Astrocyte (in vitro differentiated cells and primary cell): ENCODE data around the gene SSUH2. TPM values are rescaled to one million over a fixed set of nuclear protein-coding genes. Genes with fewer than 3 reads are reported as not detected.

Source experiments
- DNase-seq: peaks from one replicate; pipeline ENCODE4 v3.0.0-alpha.2; 2010; ENCODE audit warnings: low read depth
- FAIRE-seq: peaks from 2 replicates; lab custom pipeline; 2011; peaks lifted over from hg19 to GRCh38; lab: Jason Lieb, UNC
- H2AFZ ChIP-seq: 2 replicates; pipeline ENCODE4 v1.6.0; 2012; ENCODE audit warnings: low read depth, low read length, inconsistent platforms
- H3K27ac ChIP-seq: 2 replicates; pipeline ENCODE4 v1.5.1; 2011; ENCODE audit warnings: low read depth, low read length, inconsistent platforms
- H3K27me3 ChIP-seq: 2 replicates; pipeline ENCODE4 v1.6.0; 2011; ENCODE audit warnings: low read length, inconsistent platforms; ENCODE audit not compliant: insufficient read depth
- H3K36me3 ChIP-seq: 2 replicates; pipeline ENCODE4 v1.5.1; 2011; ENCODE audit warnings: low read length, inconsistent platforms; ENCODE audit not compliant: insufficient read depth
- H3K4me1 ChIP-seq: 2 replicates; pipeline ENCODE4 v1.5.1; 2011; ENCODE audit warnings: low read length, inconsistent platforms; ENCODE audit not compliant: insufficient read depth
- H3K4me2 ChIP-seq: 2 replicates; pipeline ENCODE4 v1.6.0; 2012; ENCODE audit warnings: low read length, inconsistent platforms
- H3K4me3 ChIP-seq: 2 replicates; pipeline ENCODE4 v1.5.1; 2011; ENCODE audit warnings: low read depth, mild to moderate bottlenecking, low read length, inconsistent platforms; ENCODE audit not compliant: insufficient read depth
- H3K79me2 ChIP-seq: 2 replicates; pipeline ENCODE4 v1.6.0; 2012; ENCODE audit warnings: mild to moderate bottlenecking, low read length, inconsistent platforms; ENCODE audit not compliant: insufficient read depth
- H3K9ac ChIP-seq: 2 replicates; pipeline ENCODE4 v1.6.0; 2012; ENCODE audit warnings: mild to moderate bottlenecking, low read length, inconsistent platforms
- H3K9me3 ChIP-seq: 2 replicates; pipeline ENCODE4 v1.5.1; 2012; ENCODE audit warnings: low read depth, mild to moderate bottlenecking, low read length, inconsistent platforms; ENCODE audit not compliant: insufficient read depth
- H4K20me1 ChIP-seq: 2 replicates; pipeline ENCODE4 v1.6.0; 2012; ENCODE audit warnings: low read length, inconsistent platforms; ENCODE audit not compliant: insufficient read depth
- H3K27ac Mint-ChIP-seq: one replicate; pipeline ENCODE4 v1.8.0; 2021; ENCODE audit warnings: mild to moderate bottlenecking, mixed read lengths; ENCODE audit not compliant: unreplicated experiment
- H3K27me3 Mint-ChIP-seq: one replicate; pipeline ENCODE4 v1.8.0; 2021; ENCODE audit warnings: low read depth, mixed read lengths; ENCODE audit not compliant: unreplicated experiment
- H3K36me3 Mint-ChIP-seq: one replicate; pipeline ENCODE4 v1.8.0; 2021; ENCODE audit warnings: low read depth, mixed read lengths; ENCODE audit not compliant: unreplicated experiment
- H3K4me1 Mint-ChIP-seq: one replicate; pipeline ENCODE4 v1.8.0; 2021; ENCODE audit warnings: low read depth, mixed read lengths; ENCODE audit not compliant: unreplicated experiment
- H3K4me3 Mint-ChIP-seq: one replicate; pipeline ENCODE4 v1.8.0; 2021; ENCODE audit warnings: mild to moderate bottlenecking, moderate library complexity, mixed read lengths; ENCODE audit not compliant: unreplicated experiment
- H3K9me3 Mint-ChIP-seq: one replicate; pipeline ENCODE4 v1.8.0; 2021; ENCODE audit warnings: mild to moderate bottlenecking, mixed read lengths; ENCODE audit not compliant: unreplicated experiment
- EZH2 ChIP-seq: IDR thresholded peaks from 2 replicates; pipeline ENCODE4 v1.6.1; 2012; ENCODE audit warnings: mild to moderate bottlenecking, low read length, inconsistent platforms; ENCODE audit not compliant: insufficient read depth
- total RNA-seq: library from RNA; stranded (reverse); gene quantifications from 2 replicates; pipeline ENCODE4 v1.2.1, GENCODE V29; 2021
- TF ChIP-seq, protein P1 (sequence below): IDR thresholded peaks from 2 replicates; pipeline ENCODE4 v1.5.1; 2011; ENCODE audit warnings: low read depth, mild to moderate bottlenecking, inconsistent platforms, low read length, moderate library complexity; ENCODE audit not compliant: insufficient read depth

The SSUH2 gene
- total RNA-seq, 1 donor from 2014 or later = not detected

DNA sequence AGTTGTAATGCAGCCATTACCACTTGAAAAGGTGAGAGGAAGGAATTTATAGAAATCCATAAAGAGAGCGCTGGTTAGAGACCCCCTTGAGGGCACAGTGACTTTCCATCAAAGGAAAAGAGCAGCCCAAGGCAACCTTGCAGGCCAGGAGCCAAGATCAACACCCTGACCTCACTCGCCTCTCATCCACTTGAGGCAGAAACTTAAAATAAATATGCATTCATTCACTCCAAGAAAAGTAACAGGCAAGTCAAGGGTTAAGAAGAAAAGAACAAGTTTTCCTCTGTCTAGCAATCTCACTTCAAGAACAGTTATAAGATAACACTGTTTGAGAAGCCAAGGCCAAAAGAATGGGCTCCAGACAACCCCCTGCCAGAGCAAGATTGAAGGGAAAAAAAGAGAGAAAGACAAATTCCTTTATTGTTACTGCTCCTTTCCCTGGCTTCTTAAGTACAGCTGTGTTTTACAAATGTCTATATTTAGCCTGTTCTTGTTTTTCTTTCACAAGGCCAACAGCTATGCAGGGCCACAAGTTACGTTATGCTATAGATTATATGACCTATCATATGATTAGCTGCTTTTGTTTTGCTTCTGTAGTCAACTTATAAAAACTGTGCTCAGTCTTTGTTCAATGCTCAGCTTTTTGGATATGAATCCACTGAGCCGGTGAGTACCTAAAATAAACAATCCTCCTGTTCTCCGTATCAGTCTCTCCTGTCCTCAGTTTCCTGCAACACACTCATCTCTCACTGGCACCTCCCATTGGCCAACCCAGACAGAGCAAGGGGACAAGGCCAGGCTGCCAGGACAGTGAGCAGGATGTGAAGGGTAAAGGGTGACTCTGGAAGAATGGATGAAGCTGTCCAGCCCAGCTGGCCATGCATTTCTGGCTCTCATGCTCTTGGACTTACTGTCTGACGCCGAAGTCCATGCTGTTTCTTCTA is 15.8 kb upstream of the SSUH2 start:
- Mint-ChIP-seq H3K27me3 (peaks cover 4% of the 10 kb centered on the region), H3K4me3 (no peak overlapping the region), H3K9me3 (no peaks in the 10 kb centered on the region), H3K27ac (peak overlapping the region; percentile 73), H3K4me1 (peaks cover 27% of the 10 kb centered on the region), H3K36me3 (peaks cover under 1% of the 10 kb centered on the region)
- DNase-seq = peak; percentile 83
- Histone ChIP-seq H3K4me2 (peak overlapping the region; percentile 62), H3K36me3 (no peaks in the 10 kb centered on the region), H4K20me1 (no peaks in the 10 kb centered on the region), H3K4me3 (peak overlapping the region; percentile 1), H2AFZ (no peak overlapping the region), H3K9me3 (no peaks in the 10 kb centered on the region), H3K4me1 (peaks cover 44% of the 10 kb centered on the region), H3K27ac (peak overlapping the region; percentile 80), H3K27me3 (no peaks in the 10 kb centered on the region), H3K79me2 (no peaks in the 10 kb centered on the region), H3K9ac (peak overlapping the region; percentile 68)
- FAIRE-seq = no peak
- TF ChIP-seq EZH2 = no peak
- TF ChIP-seq, protein P1, sequence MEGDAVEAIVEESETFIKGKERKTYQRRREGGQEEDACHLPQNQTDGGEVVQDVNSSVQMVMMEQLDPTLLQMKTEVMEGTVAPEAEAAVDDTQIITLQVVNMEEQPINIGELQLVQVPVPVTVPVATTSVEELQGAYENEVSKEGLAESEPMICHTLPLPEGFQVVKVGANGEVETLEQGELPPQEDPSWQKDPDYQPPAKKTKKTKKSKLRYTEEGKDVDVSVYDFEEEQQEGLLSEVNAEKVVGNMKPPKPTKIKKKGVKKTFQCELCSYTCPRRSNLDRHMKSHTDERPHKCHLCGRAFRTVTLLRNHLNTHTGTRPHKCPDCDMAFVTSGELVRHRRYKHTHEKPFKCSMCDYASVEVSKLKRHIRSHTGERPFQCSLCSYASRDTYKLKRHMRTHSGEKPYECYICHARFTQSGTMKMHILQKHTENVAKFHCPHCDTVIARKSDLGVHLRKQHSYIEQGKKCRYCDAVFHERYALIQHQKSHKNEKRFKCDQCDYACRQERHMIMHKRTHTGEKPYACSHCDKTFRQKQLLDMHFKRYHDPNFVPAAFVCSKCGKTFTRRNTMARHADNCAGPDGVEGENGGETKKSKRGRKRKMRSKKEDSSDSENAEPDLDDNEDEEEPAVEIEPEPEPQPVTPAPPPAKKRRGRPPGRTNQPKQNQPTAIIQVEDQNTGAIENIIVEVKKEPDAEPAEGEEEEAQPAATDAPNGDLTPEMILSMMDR = no peak

DNA sequence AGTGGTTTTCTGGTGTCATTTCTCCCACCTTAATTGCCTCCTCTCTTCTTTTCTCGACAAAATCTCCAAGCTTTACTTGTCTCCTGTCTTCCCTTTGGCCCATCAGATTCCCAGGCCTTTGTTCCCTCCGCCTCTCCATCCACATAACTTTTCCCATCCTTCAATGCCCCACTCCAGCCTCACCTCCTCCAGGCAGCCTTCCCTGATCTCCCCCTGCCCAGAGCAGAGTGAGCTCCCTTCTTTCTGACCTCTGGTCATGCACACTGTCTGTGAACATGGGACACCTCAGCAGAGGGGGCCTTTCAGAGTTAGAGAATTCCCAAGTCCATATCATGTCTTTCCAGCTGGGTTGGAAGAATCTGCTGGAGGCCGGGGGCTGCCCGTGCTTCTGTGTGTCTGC is 14.6 kb upstream of the SSUH2 start:
- Mint-ChIP-seq H3K9me3 (no peaks in the 10 kb centered on the region), H3K4me3 (peak overlapping the region; percentile 4), H3K27ac (peak overlapping the region; percentile 59), H3K36me3 (peaks cover 2% of the 10 kb centered on the region), H3K4me1 (peaks cover 22% of the 10 kb centered on the region), H3K27me3 (peaks cover 4% of the 10 kb centered on the region)
- Histone ChIP-seq H2AFZ (no peak overlapping the region), H3K27ac (peak overlapping the region; percentile 75), H3K9ac (peak overlapping the region; percentile 68), H3K4me2 (peak overlapping the region; percentile 49), H3K27me3 (no peaks in the 10 kb centered on the region), H3K4me1 (peaks cover 39% of the 10 kb centered on the region), H3K36me3 (no peaks in the 10 kb centered on the region), H3K9me3 (no peaks in the 10 kb centered on the region), H3K79me2 (no peaks in the 10 kb centered on the region), H4K20me1 (no peaks in the 10 kb centered on the region), H3K4me3 (no peak overlapping the region)
- FAIRE-seq (no peak), DNase-seq (no peak)
- TF ChIP-seq, protein P1 = no peak
- no peak for TF ChIP-seq EZH2
